ENCODE measurements around the gene TWF2. TPM values are rescaled to one million over a fixed set of nuclear protein-coding genes. Genes with fewer than 3 reads are reported as not detected.

TWF2 gene
- total and polyA plus RNA-seq, 2 of the 13 experiments (the other 11 are each of a cell fraction or from before 2014, with no cell fraction given), result 45.5 to 108 TPM

DNA sequence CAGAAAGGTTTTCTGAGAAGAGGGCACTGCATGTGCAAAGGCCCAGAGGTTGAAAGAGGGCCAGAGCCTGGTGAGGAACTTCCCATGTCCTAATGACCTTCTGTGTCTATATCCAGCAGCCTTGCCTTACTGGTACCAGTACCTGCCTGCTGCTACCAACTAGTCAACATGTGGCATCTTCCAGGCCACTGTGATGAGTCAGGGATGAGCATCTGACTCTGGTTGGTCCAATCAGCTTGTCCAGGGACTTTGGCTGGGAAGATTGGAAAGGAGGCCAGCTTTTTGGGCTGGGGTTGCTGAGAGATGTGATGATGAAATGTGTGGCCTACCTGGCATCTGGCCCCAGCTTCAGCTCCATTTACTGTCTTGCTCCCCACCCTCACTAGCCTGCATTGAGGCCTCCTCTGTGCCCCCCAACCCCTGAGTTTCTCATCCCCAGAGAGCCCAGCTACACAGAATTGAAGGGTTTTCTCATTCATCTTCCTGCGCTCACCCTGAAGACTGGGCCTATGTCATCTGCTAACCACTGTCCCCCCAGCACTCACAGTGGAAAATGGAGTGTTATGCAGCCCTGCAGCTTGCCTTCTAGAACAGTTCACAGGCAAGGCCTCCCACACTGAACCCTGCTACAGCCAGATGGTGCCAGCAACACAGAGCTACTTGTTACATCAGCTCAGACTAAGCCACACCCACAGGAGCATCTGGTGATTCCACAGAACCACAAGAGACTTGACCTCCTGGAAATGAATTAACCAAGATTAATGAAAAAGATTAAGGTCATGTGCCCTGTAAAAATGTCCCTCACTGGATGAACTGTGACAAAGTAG, 1.3 kb upstream of the TWF2 start:
- ATAC-seq (no peak), FAIRE-seq (no peak), DNase-seq (ENCODE audit: low spot score) (peak; percentile 59)
- WGBS (ENCODE audit: low lambda C conversion rate), result 100% methylated on average over 1 of the region's 1 CpG
- Histone ChIP-seq H3K79me2 (ENCODE audit: insufficient read depth, low read length) (peaks cover 29% of the 10 kb centered on the region), H4K20me1 (ENCODE audit: insufficient read depth, low read length) (peaks cover 13% of the 10 kb centered on the region; the same call in 1 of the 2 replicates), H3K4me1 (ENCODE audit: insufficient read depth, low read length) (peaks cover 65% of the 10 kb centered on the region), H3K9me3 (ENCODE audit: low read length) (no peaks in the 10 kb centered on the region), H2AFZ (ENCODE audit: low read length) (no peak overlapping the region), H3K4me2 (ENCODE audit: low read depth, low read length) (peak overlapping the region; percentile 71), H3K27me3 (ENCODE audit: control insufficient read depth in 1 of 2, insufficient read depth in 2 of 2, low read length in 2 of 2) (no peaks in the 10 kb centered on the region; a peak in 1 of 5 replicates), H3K27ac (ENCODE audit: extremely low read length, insufficient read depth, low read length) (no peak overlapping the region), H3K9ac (ENCODE audit: insufficient read depth, low read depth, low read length) (peak overlapping the region; percentile 89; the same call in 1 of the 2 replicates), H3K36me3 (replicated peaks in 1 of 2; ENCODE audit: control insufficient read depth in 1 of 2, insufficient read depth in 2 of 2, low read length in 2 of 2) (no peaks in the 10 kb centered on the region), H3K4me3 (replicated peaks in 1 of 3; ENCODE audit: insufficient read depth in 1 of 3, low read depth in 2 of 3, low read length in 3 of 3) (peak overlapping the region; percentile 79 to 100 (median 98); a peak in 5 of 6 replicates)
- BruUV-seq (replicated peaks), result no TSS peak
- POLR2A ChIA-PET, result interaction anchor here (0.6 to 1.7 kb wide), 11 partner anchors 9 to 244 kb away, joined by 3 to 15 read pairs (median 4); partner anchors contain the start of genes GLYCTK, RPL29, TLR9 and WDR82
- CTCF ChIA-PET (ENCODE audit: low intra/inter-chr PET ratio, low total read pairs), result no interaction called here
- in situ Hi-C loops (cut with HindIII; ENCODE audit: extremely low pct_ligation_motif_present, low pct_unique_long_range_greater_than_20kb), result no loop called here
- intact Hi-C loops (cut with micrococcal nuclease; ENCODE audit: unreplicated experiment), result no loop called here
- TF ChIP-seq JUND (CRISPR knock-in tag; IDR thresholded peaks at IDR 0.05), result no peak
- TF ChIP-seq, protein P1, sequence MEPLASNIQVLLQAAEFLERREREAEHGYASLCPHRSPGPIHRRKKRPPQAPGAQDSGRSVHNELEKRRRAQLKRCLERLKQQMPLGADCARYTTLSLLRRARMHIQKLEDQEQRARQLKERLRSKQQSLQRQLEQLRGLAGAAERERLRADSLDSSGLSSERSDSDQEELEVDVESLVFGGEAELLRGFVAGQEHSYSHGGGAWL (CRISPR knock-in tag; IDR thresholded peaks at IDR 0.05), result 0 out of 2 replicates have a peak, but pooled peaks have one; percentile 24
- peak; percentile 44; the same call in 1 of the 2 replicates for TF ChIP-seq ZNF891 (CRISPR knock-in tag; IDR thresholded peaks at IDR 0.05)
- TF ChIP-seq, protein P2, sequence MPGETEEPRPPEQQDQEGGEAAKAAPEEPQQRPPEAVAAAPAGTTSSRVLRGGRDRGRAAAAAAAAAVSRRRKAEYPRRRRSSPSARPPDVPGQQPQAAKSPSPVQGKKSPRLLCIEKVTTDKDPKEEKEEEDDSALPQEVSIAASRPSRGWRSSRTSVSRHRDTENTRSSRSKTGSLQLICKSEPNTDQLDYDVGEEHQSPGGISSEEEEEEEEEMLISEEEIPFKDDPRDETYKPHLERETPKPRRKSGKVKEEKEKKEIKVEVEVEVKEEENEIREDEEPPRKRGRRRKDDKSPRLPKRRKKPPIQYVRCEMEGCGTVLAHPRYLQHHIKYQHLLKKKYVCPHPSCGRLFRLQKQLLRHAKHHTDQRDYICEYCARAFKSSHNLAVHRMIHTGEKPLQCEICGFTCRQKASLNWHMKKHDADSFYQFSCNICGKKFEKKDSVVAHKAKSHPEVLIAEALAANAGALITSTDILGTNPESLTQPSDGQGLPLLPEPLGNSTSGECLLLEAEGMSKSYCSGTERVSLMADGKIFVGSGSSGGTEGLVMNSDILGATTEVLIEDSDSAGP (CRISPR knock-in tag; IDR thresholded peaks at IDR 0.05; ENCODE audit: borderline replicate concordance), result peak; percentile 15; the same call in 1 of the 2 replicates
- peak; percentile 99 for TF ChIP-seq ZNF12 (CRISPR knock-in tag; IDR thresholded peaks at IDR 0.05)
- TF ChIP-seq, protein P3, sequence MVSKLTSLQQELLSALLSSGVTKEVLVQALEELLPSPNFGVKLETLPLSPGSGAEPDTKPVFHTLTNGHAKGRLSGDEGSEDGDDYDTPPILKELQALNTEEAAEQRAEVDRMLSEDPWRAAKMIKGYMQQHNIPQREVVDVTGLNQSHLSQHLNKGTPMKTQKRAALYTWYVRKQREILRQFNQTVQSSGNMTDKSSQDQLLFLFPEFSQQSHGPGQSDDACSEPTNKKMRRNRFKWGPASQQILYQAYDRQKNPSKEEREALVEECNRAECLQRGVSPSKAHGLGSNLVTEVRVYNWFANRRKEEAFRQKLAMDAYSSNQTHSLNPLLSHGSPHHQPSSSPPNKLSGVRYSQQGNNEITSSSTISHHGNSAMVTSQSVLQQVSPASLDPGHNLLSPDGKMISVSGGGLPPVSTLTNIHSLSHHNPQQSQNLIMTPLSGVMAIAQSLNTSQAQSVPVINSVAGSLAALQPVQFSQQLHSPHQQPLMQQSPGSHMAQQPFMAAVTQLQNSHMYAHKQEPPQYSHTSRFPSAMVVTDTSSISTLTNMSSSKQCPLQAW (CRISPR knock-in tag; IDR thresholded peaks at IDR 0.05), result peak; percentile 58; the same call in 1 of the 2 replicates
- TF ChIP-seq MIER3 (CRISPR knock-in tag; IDR thresholded peaks at IDR 0.05; ENCODE audit: borderline replicate concordance), result peak; percentile 28; the same call in 1 of the 2 replicates
- peak; percentile 34; the same call in 1 of the 2 replicates for TF ChIP-seq ZFX (CRISPR knock-in tag; IDR thresholded peaks at IDR 0.05; ENCODE audit: low read depth)
- TF ChIP-seq ZC3H13 (CRISPR knock-in tag; IDR thresholded peaks at IDR 0.05), result 0 out of 2 replicates have a peak, but pooled peaks have one; percentile 33
- TF ChIP-seq ZNF468 (CRISPR knock-in tag; IDR thresholded peaks at IDR 0.05), result no peak
- no peak for TF ChIP-seq ZNF543 (CRISPR knock-in tag; IDR thresholded peaks at IDR 0.05)
- TF ChIP-seq ZNF124 (CRISPR knock-in tag; IDR thresholded peaks at IDR 0.05), result 0 out of 2 replicates have a peak, but pooled peaks have one; percentile 37
- 0 out of 2 replicates have a peak, but pooled peaks have one; percentile 34 for TF ChIP-seq POLR2G (IDR thresholded peaks at IDR 0.05; ENCODE audit: low read depth, low read length)
- TF ChIP-seq, protein P4, sequence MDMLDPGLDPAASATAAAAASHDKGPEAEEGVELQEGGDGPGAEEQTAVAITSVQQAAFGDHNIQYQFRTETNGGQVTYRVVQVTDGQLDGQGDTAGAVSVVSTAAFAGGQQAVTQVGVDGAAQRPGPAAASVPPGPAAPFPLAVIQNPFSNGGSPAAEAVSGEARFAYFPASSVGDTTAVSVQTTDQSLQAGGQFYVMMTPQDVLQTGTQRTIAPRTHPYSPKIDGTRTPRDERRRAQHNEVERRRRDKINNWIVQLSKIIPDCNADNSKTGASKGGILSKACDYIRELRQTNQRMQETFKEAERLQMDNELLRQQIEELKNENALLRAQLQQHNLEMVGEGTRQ (IDR thresholded peaks at IDR 0.05; ENCODE audit: low read depth, low read length), result no peak
- TF ChIP-seq, protein P4 (CRISPR knock-in tag; IDR thresholded peaks at IDR 0.05; ENCODE audit: borderline replicate concordance), result peak; percentile 28; the same call in 1 of the 2 replicates
- TF ChIP-seq KAT8 (CRISPR knock-in tag; IDR thresholded peaks at IDR 0.05), result peak; percentile 40; the same call in 1 of the 2 replicates
- 0 out of 2 replicates have a peak, but pooled peaks have one; percentile 44 for TF ChIP-seq ZFY (CRISPR knock-in tag; IDR thresholded peaks at IDR 0.05)
